NCI-H526 (cell line): Measurements from ENCODE around the gene EPS15.
"Not testable (repeated sequence)": the region's sequence is repeated elsewhere in the genome, so short reads cannot be mapped to it uniquely, and the experiment has no call there.

Experiments used
- DNase-seq, 2 experiments: peaks; one replicate each; lab custom pipeline; 2025; lab: John Stamatoyannopoulos, UW

The EPS15 gene

DNA sequence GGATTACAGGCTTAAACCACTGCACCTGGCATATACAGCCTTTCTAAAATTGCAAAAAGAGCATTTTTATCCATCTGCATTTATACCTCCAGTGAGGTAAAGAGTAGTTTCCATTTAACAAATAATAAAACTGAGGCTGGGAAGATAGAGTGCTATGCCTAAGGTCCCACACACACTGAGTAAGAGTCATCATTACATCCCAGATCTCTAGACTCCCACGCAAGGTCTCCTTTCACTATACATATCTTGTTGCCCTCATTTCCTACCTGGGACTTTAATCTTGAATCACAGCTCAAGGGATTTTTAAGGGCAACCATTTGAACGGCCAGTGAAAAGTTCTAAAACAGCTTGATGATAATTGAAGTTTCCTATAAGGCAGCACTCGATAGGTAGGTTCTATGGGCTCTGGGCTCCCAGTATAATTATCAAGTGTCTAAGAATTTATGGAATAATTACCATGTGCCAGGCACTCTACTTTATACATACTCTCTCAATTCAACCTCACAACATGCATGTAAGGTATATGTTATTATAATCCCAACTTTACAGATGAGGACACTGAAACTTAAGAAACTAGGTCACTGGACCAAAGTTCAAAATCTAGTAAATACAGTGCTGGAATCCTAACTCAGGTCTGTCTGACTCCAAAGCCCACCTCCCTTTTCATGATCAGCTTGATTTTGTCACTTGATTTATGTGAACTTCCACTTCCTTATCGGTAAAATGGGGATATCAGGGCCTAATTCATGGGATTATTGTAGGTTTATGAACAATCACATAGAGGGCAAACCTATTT, 23.3 kb upstream of the EPS15 start:
- no peak for DNase-seq

DNA sequence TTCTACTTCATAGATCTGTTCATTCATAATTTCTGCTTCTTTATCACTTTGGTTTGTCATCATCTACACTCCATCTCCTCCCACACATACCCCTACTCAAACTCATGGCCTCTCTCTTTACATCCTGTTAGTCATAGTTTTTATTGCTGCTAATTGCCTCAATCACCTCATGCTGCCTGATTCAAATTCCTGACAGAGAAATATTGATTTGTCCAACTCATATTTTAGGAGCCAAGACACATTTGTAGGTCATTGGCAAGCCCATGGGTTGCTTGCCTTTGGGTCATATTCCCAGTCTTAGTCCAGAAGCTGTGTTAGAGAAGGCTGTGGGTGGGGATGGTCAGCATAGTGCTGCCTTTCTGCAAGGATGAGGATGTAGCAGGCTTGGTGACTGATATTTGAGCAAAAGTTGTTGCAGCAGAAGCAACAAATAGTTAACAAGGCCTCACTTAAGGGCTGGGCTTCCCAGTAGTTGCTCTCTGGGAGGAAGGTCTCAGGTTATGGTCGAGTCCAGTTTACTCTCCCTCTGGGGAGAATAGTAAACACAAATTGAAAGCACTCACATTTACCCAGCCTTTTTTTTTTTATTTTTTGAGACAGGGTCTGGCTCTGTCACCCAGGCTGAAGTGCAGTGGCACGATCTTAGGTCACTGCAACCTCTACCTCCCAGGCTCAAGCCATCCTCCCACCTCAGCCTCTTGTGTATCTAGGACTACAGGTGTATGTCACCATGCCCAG, 22.4 kb upstream of the EPS15 start:
- DNase-seq = no peak

DNA sequence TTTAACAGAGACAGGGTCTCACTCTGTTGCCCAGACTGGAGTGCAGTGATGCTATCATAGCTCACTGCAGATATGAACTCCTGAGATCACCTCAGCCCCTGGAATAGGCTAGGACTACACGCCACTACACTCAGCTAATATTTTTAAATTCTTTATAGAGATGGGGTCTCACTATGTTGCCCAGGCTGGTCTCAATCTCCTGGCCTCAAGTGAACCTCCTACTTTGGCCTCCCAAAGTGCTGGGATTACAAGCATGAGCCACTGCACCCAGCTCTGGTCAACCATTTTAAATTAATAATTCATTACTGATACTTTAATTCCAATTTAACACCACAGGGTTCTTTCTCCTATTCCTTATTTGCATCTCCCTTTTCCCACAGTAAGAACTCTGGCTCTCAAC, 18.5 kb upstream of the EPS15 start:
- DNase-seq = no peak

DNA sequence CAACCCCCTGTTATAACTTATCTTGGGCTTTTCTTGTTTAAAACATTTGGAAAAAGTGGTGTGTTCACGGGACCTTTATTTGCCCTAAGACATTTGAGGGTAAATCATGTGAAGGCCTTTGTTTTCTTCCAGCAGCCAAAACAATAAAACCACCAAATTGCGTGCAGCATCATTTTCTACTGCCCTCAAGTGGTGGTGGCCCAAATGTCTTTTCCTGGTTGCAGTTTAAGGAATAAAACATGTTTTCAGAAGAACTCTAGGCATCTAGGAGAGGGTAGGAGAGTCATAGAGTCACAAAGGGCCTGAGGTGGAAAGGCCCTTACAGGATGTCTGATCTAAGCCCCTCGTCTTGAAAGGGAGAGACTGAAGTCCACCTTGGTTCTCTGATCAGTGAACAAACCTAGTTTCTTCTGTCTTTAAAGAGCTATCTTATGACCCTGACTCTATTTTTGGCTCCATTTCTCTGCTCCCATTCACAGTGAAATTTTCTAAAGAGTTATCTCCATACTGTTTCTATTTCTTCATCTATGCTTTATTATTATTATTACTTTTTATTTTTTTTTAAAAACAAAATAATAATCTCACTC, 16.0 kb upstream of the EPS15 start:
- DNase-seq = peak; percentile 27 to 64

DNA sequence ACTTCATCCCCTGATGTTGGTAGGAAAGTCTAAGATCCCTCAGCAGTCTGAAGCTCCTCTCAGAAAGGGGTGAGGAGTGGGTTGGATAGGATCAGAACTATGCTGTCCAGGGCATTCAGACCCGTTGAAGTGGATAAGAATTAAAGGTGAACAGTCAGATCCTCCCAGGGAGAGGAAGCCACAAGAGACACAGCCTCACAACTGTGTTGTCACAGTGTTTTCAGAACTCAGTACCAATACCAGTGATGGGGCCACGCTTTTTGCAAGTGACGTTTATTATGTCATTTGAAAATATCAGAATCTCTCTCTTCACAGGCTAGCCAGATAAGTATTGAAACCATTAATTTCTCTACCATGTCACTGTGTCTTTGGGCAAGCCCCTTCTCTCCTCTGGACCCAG, 15.4 kb upstream of the EPS15 start:
- no peak for DNase-seq

DNA sequence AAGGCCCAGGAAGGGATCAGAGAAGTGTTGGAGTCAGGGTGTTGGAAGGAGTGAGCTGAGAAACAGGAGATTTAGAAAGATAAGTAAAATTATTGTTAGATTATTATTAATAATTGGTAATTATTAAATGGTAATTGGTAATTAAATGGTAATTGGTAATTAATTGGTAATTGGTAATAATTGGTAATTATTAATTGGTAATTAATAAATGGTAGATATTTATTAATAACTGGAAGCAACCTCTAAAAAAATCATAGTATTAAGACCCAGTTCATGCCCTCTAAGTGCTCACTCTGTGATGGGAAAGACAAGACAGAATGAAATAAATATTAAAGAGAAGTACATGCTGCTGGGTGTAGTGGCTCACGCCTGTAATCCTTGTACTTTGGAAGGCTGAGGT, 13.8 kb upstream of the EPS15 start:
- no peak for DNase-seq

DNA sequence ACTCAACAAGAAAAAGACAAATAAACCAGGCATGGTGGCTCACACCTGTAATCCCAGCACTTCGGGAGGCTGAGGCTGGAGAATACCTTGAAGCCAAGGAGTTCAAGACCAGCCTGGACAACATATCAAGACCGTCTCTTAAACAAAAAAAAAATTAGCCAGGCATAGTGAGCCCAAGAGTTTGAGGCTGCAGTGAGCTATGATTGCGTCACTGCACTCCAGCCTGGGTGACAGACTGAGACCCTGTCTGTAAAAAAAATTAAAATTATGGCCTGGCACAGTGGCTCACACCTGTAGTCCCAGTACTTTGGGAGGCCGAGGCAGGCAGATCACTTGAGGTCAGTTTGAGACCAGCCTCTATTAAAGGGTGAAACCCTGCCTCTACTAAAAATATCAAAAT, 11.4 kb upstream of the EPS15 start:
- not testable (repeated sequence) for DNase-seq

DNA sequence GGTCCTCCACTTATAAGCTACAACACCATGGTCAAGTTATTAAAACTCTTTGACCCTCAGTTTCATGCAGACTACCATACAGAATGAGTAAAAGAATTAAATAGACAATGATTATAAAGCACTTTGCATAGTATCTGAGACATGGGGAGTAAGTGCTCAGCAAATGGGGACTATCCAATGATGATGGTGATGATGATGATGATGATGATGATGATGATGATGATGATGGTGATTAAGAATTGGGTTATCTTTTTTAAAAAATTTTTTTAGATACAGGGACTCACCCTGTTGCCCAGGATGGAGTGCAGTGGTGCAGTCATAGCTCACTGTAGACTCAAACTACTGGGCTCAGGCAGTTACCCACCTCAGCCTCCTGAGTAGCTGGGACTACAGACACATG, 8.1 kb upstream of the EPS15 start:
- DNase-seq = no peak

DNA sequence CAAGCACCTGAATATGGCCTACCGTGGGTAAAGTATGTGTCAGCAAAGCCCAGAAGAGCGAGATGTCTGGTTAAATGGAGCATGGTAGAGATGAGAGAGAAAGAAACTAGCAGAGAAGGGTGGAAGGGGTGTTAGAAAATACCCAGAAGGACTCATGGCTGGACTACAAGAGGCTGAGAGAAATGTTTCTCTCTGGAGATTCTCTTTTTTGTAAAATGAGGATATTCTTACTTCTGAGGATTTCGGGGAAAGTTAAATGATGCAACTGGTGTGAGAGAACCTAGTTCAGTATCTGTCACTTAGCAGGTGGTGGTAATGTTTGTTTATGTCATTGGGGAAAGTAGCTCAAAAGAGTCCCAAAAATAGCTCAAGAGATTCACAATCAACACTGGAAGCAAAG, 7.2 kb upstream of the EPS15 start:
- DNase-seq = no peak

DNA sequence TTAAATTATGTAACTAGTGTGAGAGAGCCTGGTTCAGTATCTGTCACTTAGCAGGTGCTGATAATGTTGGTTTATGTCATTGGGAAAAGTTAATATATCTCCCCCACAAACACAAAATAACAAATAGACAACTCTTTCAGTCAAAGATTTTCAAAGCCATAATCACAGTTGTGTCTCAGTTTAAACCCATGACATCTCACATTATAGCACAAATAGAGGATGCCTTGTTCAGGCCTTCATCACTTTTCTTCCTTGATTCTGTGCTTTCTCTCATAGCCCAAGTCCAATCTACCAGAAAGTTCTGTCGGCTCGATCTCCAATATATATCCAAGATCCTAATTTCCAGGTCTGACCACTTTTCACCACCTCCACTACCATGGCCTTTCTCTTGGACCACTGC, 6.2 kb upstream of the EPS15 start:
- DNase-seq = no peak

DNA sequence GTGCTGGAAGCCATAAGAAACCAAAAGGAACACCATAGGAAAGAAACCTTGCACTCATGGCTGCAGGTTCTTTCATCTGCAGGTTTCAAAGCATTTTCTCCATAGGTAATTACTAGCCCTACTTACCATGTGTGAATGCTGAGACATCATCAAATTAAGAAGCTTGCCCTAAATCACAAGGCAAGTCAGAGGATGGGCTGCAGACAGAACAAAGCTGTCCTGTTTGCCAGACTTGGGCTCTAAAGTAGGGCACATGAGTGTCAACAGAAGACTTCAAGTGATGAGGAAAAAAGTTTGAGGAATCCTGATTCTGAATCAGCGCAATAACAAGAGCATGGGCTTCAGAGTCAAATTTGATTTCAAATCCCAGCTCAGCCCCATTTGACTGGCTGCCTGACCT, 5.8 kb upstream of the EPS15 start:
- DNase-seq = no peak

DNA sequence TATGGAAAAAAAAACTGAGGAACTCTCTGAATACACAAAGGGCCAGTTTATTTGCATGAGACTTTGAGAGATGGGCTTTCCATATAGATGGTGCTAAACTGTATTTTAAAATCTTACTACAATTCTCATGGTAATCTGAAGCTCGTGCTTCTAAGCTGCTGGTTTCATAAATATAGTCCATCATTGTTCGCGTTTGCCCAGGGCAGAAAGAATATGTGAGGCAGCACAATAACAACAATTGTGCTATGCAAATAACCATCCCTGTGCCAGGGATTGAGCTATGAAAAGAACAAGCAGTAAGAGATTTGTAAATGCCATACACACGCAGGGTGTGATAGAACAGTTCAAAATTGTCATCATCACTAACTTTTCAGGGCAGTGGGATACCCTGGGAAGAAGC, 4.9 kb upstream of the EPS15 start:
- DNase-seq = peak; percentile 44 to 50

DNA sequence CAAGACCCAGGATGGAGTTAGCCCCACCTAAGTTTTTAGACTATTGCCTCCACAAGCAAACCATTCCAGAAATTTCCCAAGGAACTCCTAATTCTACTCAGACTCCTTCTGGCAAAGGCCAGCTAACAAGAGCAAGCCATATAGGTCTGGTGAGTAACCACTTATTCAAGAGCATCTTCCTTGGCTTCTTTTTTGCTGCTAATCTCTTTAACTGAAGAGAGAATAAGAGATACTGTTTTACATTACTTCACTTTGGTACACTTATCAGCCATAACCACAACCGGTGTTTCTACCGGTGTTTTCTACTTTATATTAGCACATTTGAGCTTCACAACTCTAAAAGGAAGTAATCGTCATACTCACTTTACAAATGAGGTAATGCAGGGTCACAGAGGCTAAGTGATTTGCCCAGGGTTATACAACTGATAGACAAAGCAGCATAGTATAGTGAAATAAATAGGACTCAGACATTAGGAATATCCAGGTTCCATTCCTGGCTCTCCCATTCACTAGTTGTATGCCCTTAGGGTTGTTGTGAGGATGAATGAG, 1.7 kb upstream of the EPS15 start:
- no peak for DNase-seq

DNA sequence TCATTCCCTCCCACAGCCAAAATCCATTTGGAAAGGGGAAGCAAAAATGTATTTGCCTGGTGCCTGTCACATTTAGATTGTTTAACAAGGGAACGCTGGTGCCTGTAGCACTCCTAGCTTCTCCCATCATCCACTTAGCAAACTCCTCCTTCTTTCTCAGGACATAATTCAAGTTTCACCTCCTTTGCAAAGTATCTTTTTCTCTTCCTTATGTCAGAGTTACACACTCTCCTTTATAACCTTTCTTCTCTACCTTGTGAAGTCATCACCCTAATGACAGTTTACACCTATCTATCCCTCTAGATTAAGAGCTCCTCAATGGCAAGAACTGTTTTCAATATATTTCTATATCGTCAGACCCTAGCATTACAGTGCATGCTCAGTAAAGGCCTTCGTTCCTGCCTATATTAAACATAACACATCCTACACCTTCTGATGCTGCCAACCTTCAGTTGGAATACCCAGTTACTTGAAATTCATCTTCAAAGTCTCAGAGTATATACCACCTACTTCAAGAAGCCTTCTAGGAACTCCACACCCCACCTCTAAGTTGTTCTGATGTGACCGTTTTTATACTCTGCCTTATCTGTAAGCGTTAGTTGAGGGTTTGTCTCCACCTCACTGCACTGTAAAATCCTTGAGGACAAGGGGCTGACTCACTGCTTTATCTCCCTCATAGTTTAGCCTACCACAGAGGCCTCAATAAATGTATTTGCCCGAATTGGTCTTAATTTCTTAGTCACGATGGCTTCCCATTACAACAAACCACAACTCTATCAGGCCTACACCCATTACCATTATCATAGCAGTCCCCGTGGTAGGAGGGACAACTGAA, 1.0 kb upstream of the EPS15 start:
- DNase-seq = no peak

DNA sequence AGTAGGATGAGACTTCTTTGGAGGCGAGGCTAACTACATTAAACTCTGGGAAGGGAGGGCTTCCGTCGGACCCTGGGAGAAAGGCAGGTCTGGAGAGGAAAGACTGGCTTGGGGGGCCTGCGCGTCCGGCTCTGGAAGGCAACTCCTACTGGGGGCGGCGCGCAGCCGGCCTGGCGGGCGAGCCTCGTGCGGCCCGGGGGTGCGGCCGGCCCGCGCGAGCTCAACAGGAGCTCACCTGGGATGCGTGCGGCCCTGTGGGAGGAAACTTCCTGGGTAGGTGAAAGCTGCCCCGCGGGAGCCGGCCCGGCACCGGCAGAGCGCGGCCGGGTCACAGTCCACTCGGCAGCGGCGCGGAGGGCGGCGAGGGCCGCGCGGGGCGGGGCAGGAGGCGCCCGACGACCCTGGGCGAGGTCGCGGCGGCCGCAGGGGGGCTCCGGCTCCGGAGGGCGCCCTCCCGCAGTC, 449 bp downstream of the EPS15 start:
- DNase-seq = peak in 1 of 2 experiments; percentile 62

DNA sequence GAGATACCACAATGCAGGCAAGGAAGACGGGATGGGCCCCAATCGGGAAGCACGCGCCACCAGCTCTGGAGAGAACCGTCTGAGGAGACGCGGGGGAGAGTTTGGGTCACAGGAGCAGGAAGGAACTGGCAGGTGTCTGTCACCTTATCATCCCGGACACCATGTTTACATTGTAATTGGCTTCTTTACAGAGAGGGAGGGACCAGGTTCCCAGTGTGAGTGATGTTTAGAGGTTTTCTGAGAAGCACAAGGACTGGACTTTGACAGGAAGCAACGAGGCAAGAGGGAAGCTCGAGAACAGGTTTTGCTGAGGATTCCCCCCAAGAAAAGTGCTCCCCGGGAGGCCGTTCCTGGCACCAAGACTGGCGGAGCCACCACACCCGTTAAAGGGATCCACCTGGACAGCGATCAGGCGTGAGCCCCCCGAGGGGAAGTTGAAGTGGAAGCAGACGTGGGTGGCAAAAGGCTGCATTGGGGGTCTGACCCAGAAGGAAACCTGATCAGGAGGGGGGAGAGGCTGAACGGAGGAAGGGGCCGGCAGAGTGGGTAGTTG, 957 bp downstream of the EPS15 start:
- peak in 1 of 2 experiments; percentile 40 for DNase-seq

DNA sequence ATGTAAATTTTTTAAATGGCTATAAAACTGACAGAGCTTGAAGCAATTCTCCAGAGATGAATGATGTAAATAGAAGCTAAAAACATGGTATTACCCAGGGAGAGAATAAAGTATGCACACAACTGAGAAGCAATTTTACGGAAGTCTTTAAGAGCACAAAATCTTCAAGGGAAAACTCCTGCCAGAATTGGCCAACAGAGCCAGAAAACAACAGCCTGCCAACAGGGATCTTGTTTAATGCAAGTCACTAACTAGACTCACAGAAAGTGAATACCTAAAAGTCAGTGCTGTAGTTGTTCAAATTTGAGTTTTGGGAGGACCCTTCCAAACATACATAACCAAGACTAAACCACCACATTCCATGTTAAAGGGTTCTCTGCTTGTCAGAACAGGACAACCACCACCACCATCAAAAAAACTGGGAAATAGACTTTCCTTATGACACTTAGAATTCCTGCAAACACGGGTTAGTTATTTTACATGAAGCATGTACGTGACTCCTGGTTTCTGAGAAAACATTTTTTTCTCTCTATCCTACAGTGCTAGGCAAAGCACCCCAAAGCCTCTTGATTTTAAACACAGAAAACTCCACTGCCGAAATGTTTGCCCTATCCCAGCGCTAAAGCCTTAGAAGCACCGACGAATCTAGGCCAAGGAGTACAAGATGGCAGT, 1.6 kb downstream of the EPS15 start:
- DNase-seq = peak; percentile 56 to 66

DNA sequence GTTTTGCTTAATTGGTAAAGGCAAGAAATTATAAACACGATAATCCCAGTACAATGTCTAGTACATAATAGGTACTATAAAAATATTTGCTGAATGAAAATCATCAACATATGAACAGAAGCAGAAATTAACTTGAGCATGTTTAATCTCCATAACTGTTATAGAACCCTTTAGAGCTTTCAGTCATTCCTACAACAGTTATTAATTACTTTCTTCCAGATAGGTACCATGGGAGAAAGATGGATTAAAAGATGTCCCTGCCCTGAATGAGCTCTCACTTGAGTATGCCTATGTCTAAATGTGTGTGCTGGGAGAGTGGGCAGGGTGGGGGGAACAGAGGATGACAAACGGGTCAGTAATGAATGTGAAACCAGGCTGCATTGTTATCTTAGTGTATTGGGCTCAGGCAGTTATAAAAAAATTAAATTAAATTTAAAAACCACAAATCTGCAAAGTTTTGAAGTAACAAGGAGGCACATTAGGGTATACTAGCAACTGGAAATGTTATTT, 2.4 kb downstream of the EPS15 start:
- DNase-seq = no peak

DNA sequence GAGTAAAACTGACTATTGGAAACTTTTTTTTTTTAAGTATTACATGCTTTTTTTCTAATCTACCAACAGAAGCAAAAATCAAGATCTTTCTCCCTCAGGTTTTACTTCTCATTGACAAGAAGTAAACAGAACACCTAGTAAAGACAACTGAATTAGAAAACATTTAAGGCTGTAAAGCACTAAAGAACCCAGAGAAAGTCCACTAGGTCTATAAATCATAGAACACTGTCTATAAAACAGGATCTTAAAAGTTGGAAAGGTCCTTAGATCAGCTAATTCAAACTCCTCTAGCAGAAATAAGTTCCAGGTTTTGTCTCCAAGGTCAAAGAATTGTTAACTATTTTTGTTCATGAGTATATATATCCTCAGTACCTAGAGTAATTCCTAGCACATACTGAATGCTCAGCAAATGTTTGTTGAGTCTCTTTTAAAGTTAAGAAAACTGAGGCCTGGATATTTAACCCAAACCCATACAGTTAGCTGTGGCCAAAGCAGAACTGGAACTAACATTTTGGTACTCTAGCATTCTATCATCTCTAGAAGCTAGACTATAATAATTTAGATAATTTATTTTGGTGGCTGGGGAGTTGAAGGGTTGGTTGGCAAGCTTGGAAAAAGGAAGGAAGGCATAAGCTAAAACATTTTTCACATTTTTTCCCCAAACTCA, 3.0 kb downstream of the EPS15 start:
- DNase-seq = no peak

DNA sequence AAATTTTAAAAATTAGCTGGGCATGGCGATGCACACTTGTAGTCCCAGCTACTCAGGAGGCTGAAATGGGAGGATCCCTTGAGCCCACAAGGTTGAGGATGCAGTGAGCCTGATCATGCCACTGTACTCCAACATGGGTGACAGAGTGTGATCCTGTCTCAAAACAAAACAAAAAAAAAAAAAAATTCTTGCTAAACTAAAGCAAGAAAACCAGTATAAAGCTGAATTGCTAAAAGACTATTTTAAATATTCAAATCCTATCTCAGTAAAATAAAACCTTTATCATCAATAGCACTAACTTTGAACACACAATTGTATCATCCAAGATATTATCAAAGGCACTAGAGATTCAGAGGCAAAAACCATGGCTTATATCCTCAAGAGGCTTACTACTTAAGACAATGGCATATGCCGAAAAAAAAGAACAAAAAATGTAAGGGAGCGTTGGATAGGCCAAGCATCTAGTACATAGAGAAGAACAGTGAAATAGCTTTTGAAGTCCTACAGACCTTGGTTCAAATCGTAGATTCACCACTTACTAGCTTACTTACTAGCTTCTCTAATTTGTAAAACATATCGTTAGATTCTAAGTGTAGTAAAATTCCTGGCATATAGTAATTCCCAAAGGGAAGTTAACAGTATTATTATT, 3.6 kb downstream of the EPS15 start:
- DNase-seq = no peak
